GM10248 (cell line): ENCODE measurements around the gene ABCA7.

ENCODE experiments used
- CTCF ChIA-PET: fragments of 300-600 bp; sonication (Branson Sonifier 250); formaldehyde crosslinking; extraction: SDS; loops from one replicate; lab custom pipeline; 2021; ENCODE audit warnings: antibody characterized with exemption; lab: Yijun Ruan, JAX
- POLR2A ChIA-PET: fragments of 350-650 bp; sonication (Branson Sonifier 250); formaldehyde crosslinking; extraction: SDS; loops from one replicate; lab custom pipeline; 2020; ENCODE audit warnings: antibody characterized with exemption; lab: Yijun Ruan, JAX
- DNase-seq: peaks from one replicate; pipeline ENCODE4 v3.0.0; 2012; ENCODE audit errors: extremely low spot score
- CTCF ChIP-seq: IDR thresholded peaks from 2 replicates; pipeline ENCODE4 v1.5.1; 2012; ENCODE audit warnings: mild to moderate bottlenecking, low read depth; ENCODE audit errors: extremely low read depth, missing control alignments, control extremely low read depth

ABCA7 gene

GRCh38 chr19:1016647-1017114 is 23.2 kb upstream of the ABCA7 start:
- CTCF ChIA-PET = interaction anchor here (1.0 kb wide), 1 partner anchor 33 kb away, joined by 3 read pairs; the partner anchor contains the start of gene WDR18
- no peak for DNase-seq
- TF ChIP-seq CTCF = no peak
- POLR2A ChIA-PET = no interaction called here

- TF ChIP-seq CTCF = no peak
- CTCF ChIA-PET = interaction anchor here (1.0 kb wide), 1 partner anchor 34 kb away, joined by 3 read pairs; the partner anchor contains the start of gene WDR18
- POLR2A ChIA-PET = interaction anchor here (0.6 kb wide), 1 partner anchor 15 kb away, joined by 4 read pairs; no protein-coding TSS in a partner anchor
- no peak for DNase-seq
Measured at GRCh38 chr19:1017115-1017905, 22.6 kb upstream of the ABCA7 start.

GRCh38 chr19:1017906-1018305 is 22.0 kb upstream of the ABCA7 start:
- no peak for DNase-seq
- ChIA-PET POLR2A (no interaction called here), CTCF (no interaction called here)
- no peak for TF ChIP-seq CTCF

GRCh38 chr19:1018393-1018792 is 21.5 kb upstream of the ABCA7 start:
- TF ChIP-seq CTCF = no peak
- ChIA-PET CTCF (interaction anchor here (1.8 to 2.4 kb wide), 2 partner anchors 13 to 225 kb away, joined by 5 to 7 read pairs; no protein-coding TSS in a partner anchor), POLR2A (no interaction called here)
- DNase-seq = no peak

GRCh38 chr19:1018932-1019615 is 20.8 kb upstream of the ABCA7 start:
- POLR2A ChIA-PET = interaction anchor here (0.6 to 1.0 kb wide), 3 partner anchors 9 to 125 kb away, joined by 3 to 4 read pairs (median 4); no protein-coding TSS in a partner anchor
- CTCF ChIA-PET = interaction anchor here (0.9 to 2.4 kb wide), 3 partner anchors 13 to 225 kb away, joined by 4 to 7 read pairs (median 5); no protein-coding TSS in a partner anchor
- no peak for DNase-seq
- TF ChIP-seq CTCF = no peak

- ChIA-PET CTCF (interaction anchor here (0.9 to 2.4 kb wide), 3 partner anchors 14 to 224 kb away, joined by 4 to 7 read pairs (median 5); no protein-coding TSS in a partner anchor), POLR2A (interaction anchor here (0.6 to 1.0 kb wide), 3 partner anchors 9 to 126 kb away, joined by 3 to 4 read pairs (median 4); no protein-coding TSS in a partner anchor)
- no peak for TF ChIP-seq CTCF
Measured at GRCh38 chr19:1019616-1019961, 20.3 kb upstream of the ABCA7 start.

More at GRCh38 chr19:1019616-1019961, 20.3 kb upstream of the ABCA7 start:
- no peak for DNase-seq
